GM18858 (cell line): Measurements from ENCODE around the gene NDC1.
"Not testable (repeated sequence)": the region's sequence is repeated elsewhere in the genome, so short reads cannot be mapped to it uniquely, and the experiment has no call there.

Source experiments
- ATAC-seq: cut with Tn5 transposase; IDR thresholded peaks from one replicate; pipeline ENCODE4 v1.9.1; 2021; ENCODE audit not compliant: unreplicated experiment

The NDC1 gene

GRCh38 chr1:53825306-53825705, 12.8 kb downstream of the NDC1 start:
- ATAC-seq: no peak

GRCh38 chr1:53822931-53823330, 15.2 kb downstream of the NDC1 start:
- no peak for ATAC-seq

GRCh38 chr1:53821380-53821779, 16.7 kb downstream of the NDC1 start:
- ATAC-seq: no peak

- ATAC-seq: no peak
Observed at GRCh38 chr1:53819387-53819786, 18.7 kb downstream of the NDC1 start.

- not testable (repeated sequence) for ATAC-seq
Observed at GRCh38 chr1:53816584-53816983, 21.5 kb downstream of the NDC1 start.

- not testable (repeated sequence) for ATAC-seq
Observed at GRCh38 chr1:53815484-53815883, 22.6 kb downstream of the NDC1 start.

- no peak for ATAC-seq
Observed at GRCh38 chr1:53811414-53811851, 26.7 kb downstream of the NDC1 start.

GRCh38 chr1:53810497-53810896, 27.6 kb downstream of the NDC1 start:
- no peak for ATAC-seq

- ATAC-seq: no peak
Observed at GRCh38 chr1:53810007-53810406, 28.1 kb downstream of the NDC1 start.

GRCh38 chr1:53807916-53808315, 30.2 kb downstream of the NDC1 start:
- no peak for ATAC-seq

GRCh38 chr1:53804791-53805505, 33.1 kb downstream of the NDC1 start:
- ATAC-seq: no peak

GRCh38 chr1:53804181-53804580, 33.9 kb downstream of the NDC1 start:
- ATAC-seq: no peak

GRCh38 chr1:53800621-53801020, 37.5 kb downstream of the NDC1 start:
- ATAC-seq: no peak

GRCh38 chr1:53799141-53799540, 39.0 kb downstream of the NDC1 start:
- ATAC-seq: no peak

GRCh38 chr1:53792806-53793205, 45.3 kb downstream of the NDC1 start:
- no peak for ATAC-seq

- ATAC-seq: no peak
Observed at GRCh38 chr1:53787655-53788054, 50.4 kb downstream of the NDC1 start.

- ATAC-seq: no peak
Observed at GRCh38 chr1:53783056-53783455, 55.0 kb downstream of the NDC1 start.

GRCh38 chr1:53781654-53782053, 56.4 kb downstream of the NDC1 start:
- no peak for ATAC-seq

- no peak for ATAC-seq
Observed at GRCh38 chr1:53777272-53777671, 60.8 kb downstream of the NDC1 start.

GRCh38 chr1:53771648-53772047, 66.4 kb downstream of the NDC1 start:
- no peak for ATAC-seq

- ATAC-seq: no peak
Observed at GRCh38 chr1:53769780-53770179, 68.3 kb downstream of the NDC1 start.

GRCh38 chr1:53769184-53769583, 68.9 kb downstream of the NDC1 start:
- no peak for ATAC-seq

GRCh38 chr1:53766831-53767405, 71.2 kb downstream of the NDC1 start:
- no peak for ATAC-seq
